Hepatocyte (in vitro differentiated cells): Measurements from ENCODE around the gene ZNF205. TPM values are rescaled to one million over a fixed set of nuclear protein-coding genes. Genes with fewer than 3 reads are reported as not detected.

ENCODE experiments used
- DNase-seq: peaks from one replicate; pipeline ENCODE4 v3.0.0-alpha.2; 2016; ENCODE audit warnings: low spot score
- H2AFZ ChIP-seq: fragments of 200-600 bp; sonication (generic); 2 replicates; pipeline ENCODE4 v1.6.0; 2016; ENCODE audit warnings: antibody characterized with exemption, mild to moderate bottlenecking
- H3K27ac ChIP-seq: fragments of 200-600 bp; sonication (generic); 2 replicates; pipeline ENCODE4 v1.5.1; 2016; ENCODE audit warnings: mild to moderate bottlenecking
- H3K27me3 ChIP-seq: fragments of 200-600 bp; sonication (generic); 2 replicates; pipeline ENCODE4 v1.6.1; 2016
- H3K36me3 ChIP-seq: fragments of 200-600 bp; sonication (generic); replicated peaks from 2 replicates; pipeline ENCODE4 v1.5.1; 2016; ENCODE audit warnings: low read depth; ENCODE audit not compliant: insufficient read depth
- H3K4me1 ChIP-seq: fragments of 200-600 bp; sonication (generic); 2 replicates; pipeline ENCODE4 v1.5.1; 2016; ENCODE audit warnings: mild to moderate bottlenecking, moderate library complexity; ENCODE audit not compliant: insufficient read depth
- H3K4me2 ChIP-seq: fragments of 200-600 bp; sonication (generic); 2 replicates; pipeline ENCODE4 v1.6.0; 2016
- H3K4me3 ChIP-seq: fragments of 200-600 bp; sonication (generic); 2 replicates; pipeline ENCODE4 v1.5.1; 2016; ENCODE audit warnings: mild to moderate bottlenecking
- H3K79me2 ChIP-seq: fragments of 200-600 bp; sonication (generic); 2 replicates; pipeline ENCODE4 v1.6.0; 2017; ENCODE audit warnings: mild to moderate bottlenecking
- H3K9me2 ChIP-seq: fragments of 200-600 bp; sonication (generic); replicated peaks from 2 replicates; pipeline ENCODE4 v1.6.0; 2017; ENCODE audit warnings: mild to moderate bottlenecking; ENCODE audit not compliant: insufficient read depth
- H3K9me3 ChIP-seq: fragments of 200-600 bp; sonication (generic); 2 replicates; pipeline ENCODE4 v1.5.1; 2016; ENCODE audit warnings: low read depth, mild to moderate bottlenecking
- H4K20me1 ChIP-seq: fragments of 200-600 bp; sonication (generic); 2 replicates; pipeline ENCODE4 v1.6.0; 2016; ENCODE audit warnings: mild to moderate bottlenecking; ENCODE audit not compliant: insufficient read depth, poor library complexity, severe bottlenecking
- CTCF ChIP-seq: fragments of 200-600 bp; sonication (generic); IDR thresholded peaks from 2 replicates; pipeline ENCODE4 v1.5.1; 2016; ENCODE audit warnings: antibody characterized with exemption, mild to moderate bottlenecking; ENCODE audit not compliant: poor library complexity
- EZH2 ChIP-seq: fragments of 200-600 bp; sonication (generic); IDR thresholded peaks from 2 replicates; pipeline ENCODE4 v1.6.1; 2016; ENCODE audit warnings: antibody characterized with exemption, mild to moderate bottlenecking, borderline replicate concordance
- EZH2phosphoT487 ChIP-seq: fragments of 200-600 bp; sonication (generic); IDR thresholded peaks from one replicate; pipeline ENCODE4 v1.6.1; 2018; ENCODE audit warnings: antibody characterized with exemption, mild to moderate bottlenecking, low read depth, moderate library complexity; ENCODE audit not compliant: unreplicated experiment, severe bottlenecking
- WGBS: methylation state at CpG from one replicate; pipeline ENCODE4 v1.1.6; 2016; ENCODE audit warnings: low lambda C conversion rate; ENCODE audit errors: missing lambda C conversion rate; 5-methylcytosine and 5-hydroxymethylcytosine counted together
- polyA plus RNA-seq: library from polyadenylated mRNA; unstranded; fragments of >200 nt; fragmentation: Nextera tagmentation; extraction: Ambion mirVana; gene quantifications from 2 replicates; pipeline ENCODE4 v1.2.1, GENCODE V29; 2016
- total RNA-seq: library from RNA; depleted of rRNA; stranded (reverse); fragments of >200 nt; gene quantifications from 2 replicates; pipeline ENCODE4 v1.2.3, GENCODE V29; 2014

Gene ZNF205
- total and polyA plus RNA-seq, 2 experiments from 2014 or later, result 12.3 to 12.6 TPM

DNA sequence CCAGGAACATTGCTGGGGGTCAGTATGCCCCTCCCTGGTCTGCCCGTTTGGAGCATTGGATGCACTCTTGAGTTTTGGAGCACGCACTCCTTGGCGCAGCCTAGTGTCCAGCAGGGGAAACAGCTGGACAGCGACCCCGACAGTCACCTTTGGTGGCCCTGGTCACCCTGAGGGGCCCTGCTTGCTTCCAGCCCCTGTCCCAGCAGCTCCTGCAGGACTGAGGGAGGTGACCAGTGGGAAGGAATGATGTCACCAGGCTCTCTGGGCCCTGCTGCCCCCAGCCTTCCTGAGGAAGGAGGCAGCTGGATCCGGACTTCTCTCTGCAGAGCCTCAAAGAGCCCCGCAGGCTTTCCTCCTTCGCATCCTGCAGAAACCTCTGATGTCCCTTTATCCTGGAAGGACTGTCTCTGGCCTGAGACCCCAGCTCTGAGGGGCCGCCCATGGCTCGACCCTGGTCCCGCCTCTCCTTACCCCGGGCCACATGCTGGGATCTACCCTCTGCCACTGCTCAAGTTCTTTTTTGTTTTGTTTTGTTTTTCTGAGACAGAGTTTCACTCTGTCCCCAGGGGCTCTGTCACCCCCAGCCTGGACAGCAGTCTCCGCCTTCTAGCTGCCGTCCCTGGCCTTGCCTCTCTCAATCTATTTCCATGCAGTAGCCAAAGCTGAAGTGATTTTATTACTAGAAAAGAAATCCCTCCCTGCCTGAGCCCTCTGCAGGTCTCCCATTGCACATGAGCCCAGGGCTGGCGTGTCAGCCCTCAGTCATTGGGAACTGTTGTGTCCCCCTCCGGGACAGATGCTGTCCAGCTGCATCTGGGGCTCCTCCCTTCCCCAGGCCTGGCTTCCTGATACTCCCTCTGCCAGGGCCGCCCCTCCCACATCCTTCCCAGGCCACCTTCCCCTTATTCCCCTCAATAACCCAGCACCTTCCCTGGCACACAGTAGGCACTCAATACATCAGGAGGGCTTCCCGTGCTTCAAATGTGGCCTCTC, 24.8 kb upstream of the ZNF205 start:
- DNase-seq, result no peak

DNA sequence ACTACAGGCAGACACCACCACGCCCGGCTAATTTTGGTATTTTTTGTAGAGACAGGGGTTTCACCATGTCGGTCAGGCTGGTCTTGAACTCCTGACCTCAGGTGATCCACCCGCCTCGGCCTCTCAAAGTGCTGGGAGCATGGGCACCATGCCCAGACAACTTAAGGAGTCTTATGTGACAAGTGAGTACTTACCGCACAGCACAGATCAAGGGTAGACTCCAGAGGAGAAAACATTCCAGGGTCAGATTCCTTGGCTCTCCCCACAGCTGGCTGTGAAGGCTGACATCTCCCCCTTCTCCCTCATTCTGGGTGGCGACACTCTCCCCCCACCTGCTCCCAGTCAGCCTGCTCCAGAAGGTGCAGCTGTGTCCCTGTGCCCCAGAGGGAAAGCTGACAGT, 23.9 kb upstream of the ZNF205 start:
- no peak overlapping the region for H3K4me2 ChIP-seq
- WGBS, result 81% methylated on average over 7 of the region's 7 CpGs

More for the DNA sequence above, 24.8 kb upstream of the ZNF205 start:
- H3K27ac ChIP-seq, result peak overlapping the region; percentile 65
- no peaks in the 10 kb centered on the region for H3K79me2 ChIP-seq
- no peaks in the 10 kb centered on the region for H3K36me3 ChIP-seq
- H3K4me2 ChIP-seq, result peak overlapping the region; percentile 51
- no peaks in the 10 kb centered on the region for H3K27me3 ChIP-seq
- H3K9me3 ChIP-seq, result no peaks in the 10 kb centered on the region
- H3K4me3 ChIP-seq, result no peak overlapping the region
- no peaks in the 10 kb centered on the region for H3K9me2 ChIP-seq
- no peak for TF ChIP-seq CTCF
- no peak for TF ChIP-seq EZH2
- TF ChIP-seq EZH2phosphoT487, result no peak
- H4K20me1 ChIP-seq, result no peaks in the 10 kb centered on the region
- peaks cover 7% of the 10 kb centered on the region for H3K4me1 ChIP-seq
- H2AFZ ChIP-seq, result no peak overlapping the region
- WGBS, result 82% methylated on average over 18 of the region's 18 CpGs

GRCh38 chr16:3088925-3089716, 23.3 kb upstream of the ZNF205 start:
- Histone ChIP-seq H2AFZ (no peak overlapping the region), H3K36me3 (no peaks in the 10 kb centered on the region), H3K4me3 (no peak overlapping the region), H3K27ac (no peak overlapping the region), H4K20me1 (no peaks in the 10 kb centered on the region), H3K79me2 (no peaks in the 10 kb centered on the region), H3K4me1 (peaks cover 7% of the 10 kb centered on the region), H3K9me2 (no peaks in the 10 kb centered on the region), H3K9me3 (no peaks in the 10 kb centered on the region), H3K27me3 (no peaks in the 10 kb centered on the region), H3K4me2 (no peak overlapping the region)
- no peak for TF ChIP-seq EZH2phosphoT487
- TF ChIP-seq CTCF, result no peak
- TF ChIP-seq EZH2, result no peak
- 98% methylated on average over 70 of the region's 71 CpGs for WGBS
- no peak for DNase-seq

More for the DNA sequence above, 23.9 kb upstream of the ZNF205 start:
- no peak for TF ChIP-seq CTCF
- no peak for TF ChIP-seq EZH2phosphoT487
- TF ChIP-seq EZH2, result no peak
- Histone ChIP-seq H3K36me3 (no peaks in the 10 kb centered on the region), H4K20me1 (no peaks in the 10 kb centered on the region), H3K9me3 (no peaks in the 10 kb centered on the region), H3K27ac (no peak overlapping the region), H3K4me3 (no peak overlapping the region), H3K4me1 (peaks cover 7% of the 10 kb centered on the region), H3K79me2 (no peaks in the 10 kb centered on the region), H3K27me3 (no peaks in the 10 kb centered on the region), H3K9me2 (no peaks in the 10 kb centered on the region), H2AFZ (no peak overlapping the region)
- DNase-seq, result no peak
